SK-MEL-5 (cell line): ENCODE measurements around the gene SHMT2. TPM values are rescaled to one million over a fixed set of nuclear protein-coding genes. Genes with fewer than 3 reads are reported as not detected.
A peak's percentile ranks its signal among the peaks of the same experiment; 100 is the strongest.

Experiments
- DNase-seq: peaks from one replicate; pipeline ENCODE4 v3.0.0-alpha.2; 2016; ENCODE audit warnings: low read depth, low spot score
- in situ Hi-C: cut with HindIII; loops from 2 replicates; pipeline ENCODE4 v1.10.0; 2016; ENCODE audit warnings: low sequenced_read_pairs, high pct_unique_total_duplicates, low pct_unique_long_range_greater_than_20kb
- total RNA-seq: library from RNA; depleted of rRNA; stranded (reverse); fragments of >200 nt; shearing (Covaris generic); gene quantifications from 2 replicates; pipeline ENCODE4 v1.2.3, GENCODE V29; 2014

The SHMT2 gene
- total RNA-seq, 1 experiment from 2014 or later: 365 TPM

- in situ Hi-C loops: no loop called here
- DNase-seq: no peak
Measured at GRCh38 chr12:57233357-57234232, 4.1 kb downstream of the SHMT2 start.

GRCh38 chr12:57234233-57234570, 4.7 kb downstream of the SHMT2 start:
- in situ Hi-C loops: no loop called here
- no peak for DNase-seq

- no peak for DNase-seq
- in situ Hi-C loops: no loop called here
Measured at GRCh38 chr12:57234571-57235016, 5.1 kb downstream of the SHMT2 start.

DNA sequence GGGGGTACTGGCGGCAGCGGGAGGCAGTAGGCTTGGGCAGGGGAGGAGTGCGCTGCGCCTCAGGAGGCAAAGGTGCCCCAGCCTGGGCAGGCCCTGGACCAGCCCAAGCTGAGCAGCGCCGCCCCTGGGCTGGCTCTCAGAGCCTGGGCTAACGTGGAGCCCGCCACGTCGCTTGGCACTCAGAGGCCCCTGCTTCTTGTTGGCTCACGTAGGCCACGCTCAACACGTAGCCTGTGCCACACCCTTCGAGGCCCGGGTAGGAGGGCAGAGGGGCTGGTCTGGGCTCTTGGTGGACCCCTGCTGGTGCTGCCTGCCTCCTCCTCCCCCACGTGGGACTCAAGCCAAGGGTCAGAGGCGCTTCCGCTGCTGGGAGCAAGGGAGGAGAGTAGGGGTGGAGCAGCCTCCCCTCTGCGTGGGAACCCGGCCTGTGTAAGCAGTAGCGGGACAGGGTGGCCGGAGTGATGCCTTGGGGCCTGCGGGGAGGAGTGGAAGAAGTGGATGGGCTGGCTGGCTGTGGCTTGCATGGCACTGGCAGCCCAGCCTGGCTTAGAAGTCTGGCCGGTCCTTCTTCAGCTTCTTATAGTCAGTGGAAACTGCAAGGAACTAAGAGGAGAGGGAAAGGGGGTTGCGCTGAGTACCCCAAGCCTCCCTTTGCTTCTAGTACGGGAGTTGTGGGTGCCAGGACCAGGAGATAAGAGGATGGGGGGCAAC, 5.7 kb downstream of the SHMT2 start:
- no peak for DNase-seq
- in situ Hi-C loops: no loop called here

- DNase-seq: no peak
- in situ Hi-C loops: no loop called here
Measured at GRCh38 chr12:57235728-57236131, 6.2 kb downstream of the SHMT2 start.

DNA sequence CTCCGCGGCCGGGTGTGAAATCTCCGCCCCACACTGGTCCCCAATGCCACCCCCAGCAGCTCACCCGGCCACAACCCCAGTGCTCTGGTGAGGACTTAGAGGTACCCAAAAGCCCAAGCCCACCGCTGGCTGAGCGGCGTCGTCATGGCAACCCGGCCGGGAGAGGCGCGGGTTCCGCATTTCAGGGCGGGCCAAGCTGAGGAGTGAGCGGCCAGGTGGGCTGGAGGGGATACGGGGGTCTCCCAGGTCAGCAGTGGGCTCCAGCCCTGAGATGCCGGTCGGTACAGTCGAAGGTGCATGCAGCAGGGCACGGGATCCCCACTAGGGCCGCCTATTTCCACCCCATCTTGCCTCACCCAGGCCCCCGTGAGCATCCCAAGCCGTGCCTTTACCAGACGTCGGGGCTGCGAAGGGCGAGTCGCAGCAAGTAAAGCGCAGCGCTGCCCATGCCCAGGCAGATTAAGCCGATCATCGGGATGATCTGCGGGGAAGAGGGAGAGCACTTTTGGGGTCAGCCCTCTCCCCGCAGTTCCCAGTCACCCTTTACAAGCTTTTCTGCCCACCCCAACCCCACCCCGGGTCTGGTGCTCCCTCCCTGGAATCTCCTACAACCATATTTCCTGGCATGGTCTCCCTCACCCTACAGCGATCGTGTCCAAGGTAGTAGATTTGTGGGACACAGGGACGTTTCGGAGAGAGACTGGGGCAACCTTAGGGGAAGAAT, 6.9 kb downstream of the SHMT2 start:
- no peak for DNase-seq
- in situ Hi-C loops: no loop called here

GRCh38 chr12:57236925-57237595, 7.5 kb downstream of the SHMT2 start:
- in situ Hi-C loops: no loop called here
- no peak for DNase-seq

DNA sequence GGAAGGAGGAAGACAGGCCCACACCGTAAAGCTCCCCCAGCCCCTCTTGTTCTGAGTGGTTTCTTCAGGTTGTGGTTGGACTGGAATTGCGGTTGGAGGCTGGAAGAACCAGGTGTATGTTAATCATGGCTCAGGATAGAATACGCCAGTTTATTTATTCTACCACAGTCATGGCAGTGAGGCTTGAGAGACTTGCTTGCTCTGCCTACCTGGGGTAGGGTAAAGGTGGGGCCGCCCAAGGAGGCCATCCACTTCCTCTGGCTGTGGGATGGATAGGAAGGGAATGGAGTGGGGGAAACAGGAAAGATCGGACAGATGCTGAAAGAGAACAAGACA, 8.1 kb downstream of the SHMT2 start:
- no peak for DNase-seq
- in situ Hi-C loops: no loop called here

- no peak for DNase-seq
- in situ Hi-C loops: no loop called here
Measured at GRCh38 chr12:57237932-57238853, 8.7 kb downstream of the SHMT2 start.

GRCh38 chr12:57238854-57239554, 9.5 kb downstream of the SHMT2 start:
- in situ Hi-C loops: no loop called here
- DNase-seq: peak; percentile 86

- in situ Hi-C loops: no loop called here
- DNase-seq: no peak
Measured at GRCh38 chr12:57239587-57240065, 10.1 kb downstream of the SHMT2 start.

DNA sequence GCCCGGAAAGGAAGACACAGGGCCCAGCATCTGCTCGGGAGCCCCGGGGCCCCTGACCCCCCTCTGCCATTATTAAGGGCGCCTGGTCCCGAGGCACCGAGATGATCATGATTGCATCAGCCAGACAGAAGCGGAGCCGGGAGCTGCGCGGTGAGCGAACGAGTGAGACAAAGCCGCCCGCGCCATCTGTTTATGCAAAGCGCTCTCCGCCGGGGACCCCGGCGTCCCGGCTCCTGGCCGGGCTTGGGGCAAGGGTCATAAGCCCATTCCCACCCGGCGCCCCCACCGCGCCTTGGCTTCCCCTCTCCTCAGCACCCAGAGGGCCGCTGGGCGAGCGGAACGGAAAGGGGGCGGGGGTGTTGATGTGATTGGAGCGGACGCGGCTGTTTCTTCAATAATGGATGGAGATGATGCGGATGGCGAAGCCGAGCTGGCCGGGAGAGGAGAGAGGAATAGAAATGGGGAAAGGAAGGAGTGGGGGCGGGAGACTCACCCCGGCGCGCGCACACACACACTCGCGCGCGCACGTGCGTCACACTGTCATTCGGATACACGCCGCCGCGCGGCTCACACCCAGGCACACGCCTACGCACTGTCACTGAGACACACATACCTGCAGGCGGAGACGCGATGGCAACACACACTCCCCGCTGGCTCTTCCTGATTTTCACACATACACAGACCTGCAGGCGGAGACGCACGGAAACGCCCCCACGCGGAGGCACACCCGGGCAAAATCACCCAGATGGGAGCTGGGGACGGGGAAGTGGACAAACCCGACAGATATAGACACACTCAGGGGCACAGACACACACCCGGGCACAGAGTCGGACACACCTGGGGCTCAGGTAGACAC, 10.8 kb downstream of the SHMT2 start:
- DNase-seq: no peak
- in situ Hi-C loops: no loop called here

GRCh38 chr12:57240926-57241401, 11.5 kb downstream of the SHMT2 start:
- in situ Hi-C loops: no loop called here
- no peak for DNase-seq

- in situ Hi-C loops: no loop called here
- DNase-seq: no peak
Measured at GRCh38 chr12:57241402-57242310, 12.1 kb downstream of the SHMT2 start.

DNA sequence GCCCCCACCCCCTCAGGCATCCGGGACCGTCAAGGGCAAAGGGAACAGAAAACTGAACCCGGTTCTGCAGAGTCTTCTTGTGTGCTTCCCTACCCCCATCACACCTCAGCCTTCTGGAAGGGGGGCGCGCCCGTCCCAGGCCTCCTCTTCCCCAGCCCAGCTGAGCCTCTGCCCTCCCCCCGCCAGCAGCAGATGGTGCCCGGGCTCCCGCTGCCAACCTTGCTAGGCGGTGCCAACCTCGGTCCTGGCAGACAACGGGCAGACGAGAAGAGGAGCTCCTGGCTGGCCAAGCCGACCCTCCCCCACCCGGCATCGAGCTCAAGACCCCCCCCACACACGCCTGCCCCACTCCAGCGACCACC, 12.8 kb downstream of the SHMT2 start:
- DNase-seq: no peak
- in situ Hi-C loops: no loop called here
